ENCODE measurements around the gene GLB1L3.

Gene GLB1L3

DNA sequence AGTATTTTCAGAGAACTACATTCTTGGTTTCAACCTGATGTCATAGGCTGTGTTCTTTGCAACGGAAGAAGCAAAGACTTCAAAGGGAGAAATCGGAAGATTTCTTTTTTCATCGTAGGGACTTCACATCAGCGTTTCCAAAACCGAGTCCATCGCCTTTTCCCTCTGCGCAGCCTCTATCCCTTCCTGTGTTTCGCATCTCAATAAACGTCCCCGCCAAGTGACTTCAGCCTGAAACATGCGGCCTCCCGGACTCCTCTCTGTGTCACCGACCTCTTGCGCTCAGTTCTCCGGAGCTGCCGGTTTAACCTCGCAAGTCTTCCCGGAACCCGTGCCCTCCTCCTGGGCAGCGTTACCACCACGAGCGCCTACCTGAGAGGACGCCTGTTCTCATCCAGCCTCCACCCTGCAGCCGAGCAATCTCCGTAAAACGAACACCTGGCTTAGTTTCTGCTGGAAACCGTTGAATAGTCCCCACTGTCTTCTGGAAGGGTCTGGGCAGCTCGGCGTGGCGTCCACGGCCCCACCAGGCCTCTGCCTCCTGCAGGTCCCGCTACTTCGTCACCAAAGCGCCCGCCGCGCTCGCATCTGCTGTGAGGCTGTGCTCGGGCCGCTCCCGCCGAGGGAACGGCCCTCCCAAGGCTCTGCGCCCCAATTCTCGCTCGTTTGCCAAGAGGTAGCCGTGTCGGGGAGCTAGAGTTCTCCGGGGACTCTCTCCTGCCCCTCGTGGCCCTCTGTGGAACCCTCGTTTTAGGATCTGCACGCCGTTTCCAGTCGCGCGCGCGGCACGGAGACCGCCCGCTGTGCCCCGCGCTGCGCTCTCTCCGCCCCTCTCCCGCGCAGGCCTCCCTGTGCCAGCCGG, at the start of gene GLB1L3:
TSS of gene GLB1L3 (plus strand) at position 846 of the 862 bp plus-strand sequence. CDS start 362 bp downstream, outside the sequence.
- DNase-seq, result no peak

DNA sequence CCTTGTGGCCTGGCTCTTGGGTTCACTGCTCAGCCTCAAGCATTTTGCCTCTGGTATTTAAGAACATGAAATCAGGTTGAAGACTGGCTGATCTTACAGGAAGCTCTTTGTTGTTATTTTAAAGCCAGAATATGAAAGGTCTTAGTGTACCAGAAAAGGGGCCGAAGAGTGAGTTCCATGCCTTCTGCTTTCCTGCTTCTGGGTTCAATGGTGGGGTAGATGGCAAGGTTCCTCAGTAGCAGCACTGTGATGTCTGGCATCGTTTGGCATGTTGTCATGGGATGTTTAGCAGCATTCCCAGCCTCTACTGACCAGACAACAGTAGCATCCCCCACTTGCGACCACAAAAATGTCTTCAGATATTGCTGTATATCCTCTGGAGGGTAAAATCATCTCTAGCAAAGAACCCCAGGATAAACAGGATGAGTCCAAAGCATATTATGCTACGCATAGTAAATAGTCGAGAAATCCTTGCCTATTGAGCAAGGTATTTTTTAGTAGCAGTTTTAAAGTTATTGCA, 49.3 kb upstream of the GLB1L3 start:
- DNase-seq, result no peak

DNA sequence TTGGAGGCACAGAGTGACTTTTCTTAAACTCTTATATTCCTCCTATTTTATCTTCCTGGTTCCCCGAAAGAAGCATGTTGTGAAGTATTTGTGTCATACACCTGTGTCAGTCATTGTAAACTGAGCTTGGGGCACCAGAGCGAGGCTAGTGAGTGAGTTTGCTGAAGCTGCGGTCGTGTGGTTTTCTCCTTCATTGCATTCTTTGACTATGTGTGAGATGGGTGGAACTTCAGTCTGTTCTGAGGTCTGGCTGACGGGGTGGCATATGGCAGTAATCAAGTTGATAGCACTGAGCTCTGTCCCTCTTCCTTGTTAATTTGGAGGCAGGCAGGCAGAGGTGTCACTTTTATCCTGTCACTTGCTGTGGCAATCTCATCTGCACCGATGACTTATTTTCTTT, 47.6 kb upstream of the GLB1L3 start:
- no peak for DNase-seq

DNA sequence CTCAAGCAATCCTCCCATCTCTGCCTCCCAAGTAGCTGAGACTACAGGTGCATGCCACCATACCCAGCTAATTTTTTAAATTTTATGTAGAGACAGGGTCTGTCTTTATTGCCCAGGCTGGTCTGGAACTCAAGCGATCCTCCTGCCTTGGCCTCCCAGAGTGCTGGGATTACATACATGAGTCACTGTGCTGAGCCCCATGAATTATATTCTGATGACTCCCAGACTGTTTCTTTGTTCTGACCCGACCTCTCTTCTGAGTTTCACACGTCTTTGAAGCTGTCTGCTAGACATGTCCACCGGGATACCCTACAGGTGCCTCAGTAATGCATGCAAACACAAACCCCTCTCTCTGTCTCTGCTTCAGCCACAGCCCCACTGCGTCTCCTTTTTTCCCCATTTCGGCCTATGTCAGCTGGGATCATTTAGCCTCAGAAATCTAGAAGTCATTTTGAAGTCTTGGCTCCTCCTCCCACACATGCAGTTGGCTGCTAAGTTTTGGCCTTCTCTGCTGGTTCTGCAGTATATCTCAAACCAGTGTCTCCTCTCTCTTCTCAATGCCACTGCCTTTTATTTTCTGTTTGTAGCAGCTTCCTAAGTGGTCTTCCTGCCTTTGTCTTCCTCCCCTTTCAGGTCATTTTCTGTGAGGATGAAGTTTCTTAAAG, 46.9 kb upstream of the GLB1L3 start:
- DNase-seq, result no peak

DNA sequence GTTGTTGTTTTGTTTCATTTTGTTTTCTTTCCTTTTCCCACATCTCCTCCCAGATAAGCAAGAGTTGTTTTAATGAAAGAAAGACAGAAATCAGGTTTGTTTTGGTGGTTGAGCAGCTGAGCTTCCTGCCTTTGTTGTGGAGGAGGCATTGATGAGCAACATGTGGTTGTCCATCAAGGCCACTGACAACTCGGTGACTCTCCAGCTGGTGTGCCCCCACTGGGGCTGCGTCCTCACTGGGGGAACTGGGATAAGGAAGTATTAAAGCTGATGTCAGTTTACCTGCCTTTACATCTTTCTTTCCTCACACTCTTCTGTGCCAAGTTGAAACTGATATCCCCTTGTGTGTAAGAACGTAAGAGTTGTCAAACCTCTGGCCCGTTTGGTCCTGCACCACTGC, 45.8 kb upstream of the GLB1L3 start:
- no peak for DNase-seq

DNA sequence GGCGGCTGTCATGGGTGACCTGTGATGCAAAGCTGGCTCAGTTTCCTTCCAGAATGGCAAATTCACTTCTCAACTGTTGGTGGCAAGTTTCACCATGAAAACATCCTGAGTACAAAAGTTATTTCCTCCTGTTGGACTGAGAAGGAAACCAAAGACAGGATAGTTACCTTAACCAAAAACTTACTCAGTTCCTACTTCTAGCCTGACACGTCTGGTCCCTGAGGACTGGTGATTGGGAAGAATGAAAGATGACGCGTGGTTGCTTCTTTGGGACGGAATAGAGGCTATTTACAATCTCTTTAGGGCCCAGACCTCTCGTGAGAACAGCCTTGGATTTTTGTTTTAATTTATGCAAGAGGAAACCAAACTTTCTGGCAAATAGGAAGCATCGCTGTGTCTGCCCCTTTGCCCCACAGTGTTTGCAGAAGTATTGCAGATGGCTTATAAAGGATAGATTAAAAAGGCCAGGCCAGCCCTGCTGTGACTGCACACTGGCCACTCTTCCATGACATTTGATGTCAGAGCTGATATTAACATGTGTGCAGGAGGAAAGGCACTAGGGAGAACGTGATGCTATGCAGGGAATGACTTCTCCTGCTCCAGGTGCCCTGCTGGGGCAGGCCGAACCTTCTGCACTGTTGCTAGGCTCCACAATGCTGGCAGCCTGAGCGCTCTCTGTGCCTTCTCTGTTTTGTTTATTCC, 44.1 kb upstream of the GLB1L3 start:
- DNase-seq, result no peak

DNA sequence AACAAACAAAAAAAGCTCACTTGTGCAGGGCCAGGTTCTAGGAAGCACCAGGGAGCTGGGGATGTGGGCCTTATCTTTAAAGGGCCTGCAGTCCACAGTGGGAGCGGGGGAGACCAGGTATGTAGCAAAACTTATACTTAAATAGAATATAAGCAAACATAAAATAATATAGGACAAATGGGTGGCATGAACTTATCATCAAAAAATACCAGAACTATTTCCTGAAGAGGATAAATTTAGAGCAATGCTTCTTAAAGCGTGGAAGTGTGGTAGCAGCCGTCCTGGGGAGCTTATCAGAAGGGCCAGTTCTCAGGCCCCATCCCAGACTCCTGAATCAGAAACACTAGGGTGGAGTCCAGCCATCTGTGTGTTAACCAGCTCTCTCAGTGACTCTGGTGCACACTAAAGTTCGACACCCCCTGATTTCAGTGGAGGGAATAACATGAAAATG, 42.4 kb upstream of the GLB1L3 start:
- no peak for DNase-seq

DNA sequence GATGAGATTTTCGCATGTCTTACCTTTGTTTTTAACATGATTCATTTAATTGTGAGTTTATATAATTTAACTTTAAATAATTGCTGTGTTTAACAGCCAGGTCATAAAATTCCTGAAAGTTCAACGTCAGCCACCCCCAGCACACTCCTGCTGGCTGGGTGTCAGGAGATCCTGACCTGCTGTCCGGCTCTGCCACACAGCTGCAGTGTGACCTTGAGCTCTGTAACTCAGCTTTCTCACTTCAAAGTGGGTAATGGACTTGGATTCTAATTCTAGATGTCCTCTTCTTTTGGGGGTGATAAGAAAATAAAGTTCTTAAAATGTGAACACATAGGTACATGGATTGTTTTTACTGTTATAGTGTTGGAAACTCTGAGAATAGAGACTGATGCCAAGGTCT, 40.8 kb upstream of the GLB1L3 start:
- DNase-seq, result no peak

- DNase-seq, result no peak
These were observed 39.2 kb upstream of the GLB1L3 start for GRCh38 chr11:134236834-134237556.

GRCh38 chr11:134237557-134237922, 38.6 kb upstream of the GLB1L3 start:
- DNase-seq, result no peak

DNA sequence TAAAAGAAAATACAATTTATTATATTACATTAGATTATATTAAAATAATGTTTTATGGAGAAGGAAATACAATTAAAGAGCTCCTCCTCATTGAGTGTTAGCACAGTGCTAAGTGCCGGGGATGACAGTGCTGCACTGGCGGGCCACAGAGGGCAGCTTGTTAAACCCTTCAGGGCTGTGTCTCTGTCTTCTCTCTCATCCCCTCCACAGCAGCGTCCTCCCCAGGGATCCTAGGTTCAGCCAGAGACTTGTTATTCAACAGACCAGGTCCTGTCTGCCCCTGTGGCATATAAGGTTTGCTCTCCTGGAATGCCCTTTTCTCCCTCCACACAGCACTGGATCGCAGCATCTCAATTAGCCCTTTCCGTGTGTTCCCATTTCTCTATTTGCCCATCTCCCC, 37.2 kb upstream of the GLB1L3 start:
- DNase-seq, result no peak

DNA sequence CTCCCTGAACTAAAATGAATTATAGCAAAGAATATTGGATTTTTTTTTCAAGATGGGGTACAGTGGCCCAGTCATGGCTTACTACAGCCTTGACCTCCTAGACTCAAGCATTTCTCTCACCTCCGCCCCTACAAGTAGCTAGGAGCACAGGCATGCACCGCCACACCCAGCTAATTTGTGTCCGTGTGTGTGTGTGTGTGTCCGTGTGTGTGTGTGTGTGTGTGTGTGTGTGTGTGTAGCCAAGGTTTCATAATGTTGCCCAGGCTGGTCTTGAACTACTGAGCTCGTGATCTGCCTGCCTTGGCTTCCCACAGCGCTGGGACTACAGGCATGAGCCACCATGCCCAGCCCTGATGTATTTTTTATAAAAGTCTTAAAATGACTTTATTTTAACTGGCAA, 35.6 kb upstream of the GLB1L3 start:
- DNase-seq, result no peak

GRCh38 chr11:134242376-134242775, 33.8 kb upstream of the GLB1L3 start:
- no peak for DNase-seq

- no peak for DNase-seq
These were observed 32.3 kb upstream of the GLB1L3 start for GRCh38 chr11:134243913-134244312.

DNA sequence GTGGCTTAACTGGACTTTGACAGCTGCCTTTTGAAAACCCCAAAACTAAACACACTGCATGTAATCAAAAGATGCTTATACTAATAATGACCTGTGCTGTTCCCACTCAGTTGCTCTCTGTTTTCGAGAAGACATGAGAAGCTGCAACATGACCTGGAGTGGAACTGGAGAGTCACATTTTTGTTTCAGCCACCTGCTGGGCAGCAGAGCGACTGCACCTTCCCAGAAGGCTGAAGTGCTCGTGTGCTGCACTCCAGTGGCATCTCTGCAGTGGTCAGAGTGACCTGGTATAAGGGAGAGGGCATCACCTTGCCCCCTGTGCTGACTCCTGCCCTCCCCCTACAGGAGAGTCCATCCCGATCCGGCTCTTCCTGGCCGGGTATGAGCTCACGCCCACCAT, 31.6 kb upstream of the GLB1L3 start:
- DNase-seq, result no peak

GRCh38 chr11:134245434-134245833, 30.7 kb upstream of the GLB1L3 start:
- DNase-seq, result no peak

DNA sequence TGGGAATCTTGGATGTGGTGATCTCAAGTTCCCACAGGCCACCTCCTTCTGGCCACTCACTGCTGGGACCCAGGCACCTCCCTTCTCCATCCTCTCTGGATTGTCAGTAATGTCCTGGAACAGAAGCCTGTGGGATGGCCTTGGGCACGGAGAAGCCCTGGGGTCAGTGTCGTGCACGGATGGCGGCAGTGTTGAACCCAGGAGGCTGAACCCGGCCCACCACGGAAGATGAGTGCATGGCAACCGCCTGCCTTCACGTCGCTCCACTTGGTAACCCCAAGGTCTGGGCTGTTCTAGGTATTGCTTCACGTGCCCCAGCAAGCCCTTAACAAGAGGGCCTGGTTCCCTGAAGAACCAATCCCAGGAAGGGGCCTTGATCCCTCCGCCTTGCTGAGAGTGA, 30.1 kb upstream of the GLB1L3 start:
- no peak for DNase-seq

DNA sequence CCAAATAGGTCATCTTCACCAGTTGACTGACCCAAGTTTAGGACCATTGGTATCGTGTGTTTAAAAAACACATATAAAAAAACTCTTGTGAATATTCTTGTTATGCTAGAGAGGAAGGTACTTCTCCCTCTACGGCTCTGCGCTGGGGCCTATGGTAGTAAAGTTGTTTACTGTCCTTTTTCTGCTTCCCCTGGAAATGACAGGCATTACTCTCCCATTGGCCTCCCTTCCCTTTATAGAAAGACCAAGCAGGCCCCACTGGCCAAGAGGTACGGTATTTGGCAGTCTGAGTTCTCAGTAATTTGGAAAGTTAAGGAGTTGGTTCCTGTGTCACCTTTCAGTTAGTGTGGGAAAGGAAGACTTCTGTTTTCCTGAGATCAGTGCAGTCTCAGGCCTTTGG, 29.5 kb upstream of the GLB1L3 start:
- DNase-seq, result no peak

- no peak for DNase-seq
These were observed 27.2 kb upstream of the GLB1L3 start for GRCh38 chr11:134248910-134249480.

GRCh38 chr11:134250246-134250645, 25.9 kb upstream of the GLB1L3 start:
- no peak for DNase-seq

DNA sequence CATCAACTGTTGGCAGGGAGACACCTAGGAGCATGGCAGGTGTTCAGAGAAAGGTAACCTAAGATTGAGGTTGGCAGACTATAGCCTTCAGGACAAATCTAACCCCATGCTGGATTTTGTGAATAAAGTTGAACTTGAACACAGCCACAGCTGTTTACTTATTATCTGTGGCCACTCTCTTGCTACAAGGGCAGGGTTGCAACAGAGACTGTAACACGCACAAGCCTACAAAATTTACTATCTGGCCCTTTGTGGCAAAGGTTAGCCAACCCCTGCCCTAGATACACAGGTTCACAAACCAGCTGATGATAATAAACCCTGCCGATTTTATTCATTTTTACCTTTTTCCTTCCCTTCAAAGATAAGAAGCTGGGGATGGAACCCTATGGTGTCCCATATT, 25.5 kb upstream of the GLB1L3 start:
- DNase-seq, result no peak
